Thyroid gland (tissue), 4 donors: ENCODE results near the gene KRTAP5-5.

Experiments
- CTCF ChIP-seq, 6 experiments: fragments of 200-600 bp in 3 of 6; fragments of 450-650 bp in 3 of 6; sonication (generic) in 3 of 6; IDR thresholded peaks; one replicate each; pipeline ENCODE4 v1.5.1; 2016 to 2019; ENCODE audit warnings: antibody characterized with exemption in 6 of 6, mild to moderate bottlenecking in 2 of 6, inconsistent platforms in 1 of 6, moderate library complexity in 1 of 6
- POLR2A ChIP-seq, 2 donors: fragments of 450-650 bp; IDR thresholded peaks; one replicate each; pipeline ENCODE4 v1.6.1; 2017; ENCODE audit warnings: antibody characterized with exemption in 2 of 2, mild to moderate bottlenecking in 2 of 2, moderate library complexity in 1 of 2

DNA sequence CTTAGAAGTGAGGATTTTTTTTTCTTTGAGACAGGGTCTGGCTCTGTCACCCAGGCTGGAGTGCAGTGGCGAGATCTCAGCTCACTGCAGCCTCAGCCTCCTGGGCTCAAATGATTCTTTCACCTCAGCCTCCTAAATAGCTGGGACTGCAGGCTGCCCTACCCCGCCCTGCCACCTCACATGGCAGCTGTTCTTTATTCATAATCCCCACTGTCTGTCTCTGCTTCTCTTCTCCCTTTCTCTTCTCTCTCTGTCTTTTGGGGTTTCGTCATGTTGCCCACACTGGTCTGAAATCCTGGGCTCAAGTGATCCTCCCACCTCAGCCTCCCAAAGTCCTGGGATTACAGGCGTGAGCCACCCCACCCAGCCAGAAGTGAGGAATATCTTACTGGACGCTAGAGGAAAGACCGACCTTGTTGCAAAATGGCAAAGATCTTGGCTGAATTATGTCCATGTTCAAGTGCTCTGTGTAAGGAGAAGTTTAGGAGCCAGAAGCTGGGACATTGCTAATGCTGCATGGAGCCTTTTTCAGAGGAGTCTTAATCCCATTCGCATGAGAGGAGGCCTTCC, 21.9 kb downstream of the KRTAP5-5 start:
- TF ChIP-seq CTCF (IDR thresholded peaks at IDR 0.05) (no peak), POLR2A (IDR thresholded peaks at IDR 0.05) (no peak)
